SKM-1 treated with dmso at 0.1 percent for 144 hours (cell line): ENCODE data around the gene PCDHGA11.
"Not testable (repeated sequence)": the region's sequence is repeated elsewhere in the genome, so short reads cannot be mapped to it uniquely, and the experiment has no call there.

ENCODE experiments used
- DNase-seq: peaks from one replicate; lab custom pipeline; 2025; ENCODE audit not compliant: unreplicated experiment; lab: John Stamatoyannopoulos, UW

PCDHGA11 gene

GRCh38 chr5:141398608-141399007 lies 22.2 kb upstream of the PCDHGA11 start:
- no peak for DNase-seq

GRCh38 chr5:141399555-141400258 lies 21.1 kb upstream of the PCDHGA11 start:
- no peak for DNase-seq

- DNase-seq, result no peak
These were observed 18.2 kb upstream of the PCDHGA11 start, which contains the start of gene PCDHGA9 for GRCh38 chr5:141402553-141403243. Gene PCDHGA9, plus strand, starts transcription at chr5:141402778. Its CDS starts 175 bp downstream, at chr5:141402953.

- no peak for DNase-seq
These were observed 17.5 kb upstream of the PCDHGA11 start for GRCh38 chr5:141403387-141403786.

GRCh38 chr5:141407790-141408505 lies 12.9 kb upstream of the PCDHGA11 start, which contains the start of gene PCDHGB6:
Gene PCDHGB6, plus strand, starts transcription at chr5:141408021. Its CDS starts 182 bp downstream, at chr5:141408203.
- not testable (repeated sequence) for DNase-seq

- no peak for DNase-seq
These were observed 11.1 kb upstream of the PCDHGA11 start for GRCh38 chr5:141409598-141410306.

GRCh38 chr5:141411575-141411974 lies 9.3 kb upstream of the PCDHGA11 start:
- no peak for DNase-seq

- DNase-seq, result peak; percentile 75
These were observed 7.9 kb upstream of the PCDHGA11 start, which contains the start of gene PCDHGA10 for GRCh38 chr5:141412854-141413539. Gene PCDHGA10, plus strand, starts transcription at chr5:141412987. Its CDS starts 189 bp downstream, at chr5:141413176.

- DNase-seq, result no peak
These were observed 7.2 kb upstream of the PCDHGA11 start for GRCh38 chr5:141413540-141414069.

- not testable (repeated sequence) for DNase-seq
These were observed 6.1 kb upstream of the PCDHGA11 start for GRCh38 chr5:141414548-141415274.

GRCh38 chr5:141415275-141415618 lies 5.6 kb upstream of the PCDHGA11 start:
- not testable (repeated sequence) for DNase-seq

- peak; percentile 37 for DNase-seq
These were observed 3.2 kb upstream of the PCDHGA11 start, which contains the start of gene PCDHGB7 for GRCh38 chr5:141417494-141418172. Gene PCDHGB7, plus strand, starts transcription at chr5:141417677. Its CDS starts 183 bp downstream, at chr5:141417860.

- no peak for DNase-seq
These were observed 1.6 kb upstream of the PCDHGA11 start for GRCh38 chr5:141419074-141419880.

GRCh38 chr5:141421489-141421855 lies 621 bp downstream of the PCDHGA11 start:
- DNase-seq, result no peak

GRCh38 chr5:141422742-141423291 lies 2.0 kb downstream of the PCDHGA11 start:
- no peak for DNase-seq

- DNase-seq, result no peak
These were observed 7.1 kb downstream of the PCDHGA11 start for GRCh38 chr5:141427783-141428426.
